Measurements from ENCODE around the gene LPAR3.

LPAR3 gene

GRCh38 chr1:84873366-84873765 is 19.6 kb downstream of the LPAR3 start:
- H3K4me3 ChIP-seq (ENCODE audit: low read length), result no peak overlapping the region
- no peaks in the 10 kb centered on the region for H3K4me1 ChIP-seq (ENCODE audit: control insufficient read depth, low read length)
- H3K27me3 ChIP-seq (ENCODE audit: control insufficient read depth, low read length), result peaks cover 13% of the 10 kb centered on the region
- H3F3A ChIP-seq (ENCODE audit: control insufficient read depth, insufficient read depth), result no peaks in the 10 kb centered on the region
- H3K9me2 ChIP-seq (replicated peaks; ENCODE audit: control insufficient read depth, low read length), result no peaks in the 10 kb centered on the region
- no peaks in the 10 kb centered on the region for H3K79me2 ChIP-seq (ENCODE audit: control insufficient read depth, low read length)
- H4K20me1 ChIP-seq (ENCODE audit: control insufficient read depth, insufficient read depth, low read depth, low read length), result no peaks in the 10 kb centered on the region
- no peak for TF ChIP-seq EZH2phosphoT487 (IDR thresholded peaks at IDR 0.05; ENCODE audit: borderline replicate concordance, low read length)
- TF ChIP-seq, protein P1, sequence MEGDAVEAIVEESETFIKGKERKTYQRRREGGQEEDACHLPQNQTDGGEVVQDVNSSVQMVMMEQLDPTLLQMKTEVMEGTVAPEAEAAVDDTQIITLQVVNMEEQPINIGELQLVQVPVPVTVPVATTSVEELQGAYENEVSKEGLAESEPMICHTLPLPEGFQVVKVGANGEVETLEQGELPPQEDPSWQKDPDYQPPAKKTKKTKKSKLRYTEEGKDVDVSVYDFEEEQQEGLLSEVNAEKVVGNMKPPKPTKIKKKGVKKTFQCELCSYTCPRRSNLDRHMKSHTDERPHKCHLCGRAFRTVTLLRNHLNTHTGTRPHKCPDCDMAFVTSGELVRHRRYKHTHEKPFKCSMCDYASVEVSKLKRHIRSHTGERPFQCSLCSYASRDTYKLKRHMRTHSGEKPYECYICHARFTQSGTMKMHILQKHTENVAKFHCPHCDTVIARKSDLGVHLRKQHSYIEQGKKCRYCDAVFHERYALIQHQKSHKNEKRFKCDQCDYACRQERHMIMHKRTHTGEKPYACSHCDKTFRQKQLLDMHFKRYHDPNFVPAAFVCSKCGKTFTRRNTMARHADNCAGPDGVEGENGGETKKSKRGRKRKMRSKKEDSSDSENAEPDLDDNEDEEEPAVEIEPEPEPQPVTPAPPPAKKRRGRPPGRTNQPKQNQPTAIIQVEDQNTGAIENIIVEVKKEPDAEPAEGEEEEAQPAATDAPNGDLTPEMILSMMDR (IDR thresholded peaks at IDR 0.05; ENCODE audit: low read depth, low read length, poor library complexity, severe bottlenecking), result no peak
- H3K36me3 ChIP-seq (ENCODE audit: control insufficient read depth, low read length), result no peaks in the 10 kb centered on the region
- H3K4me2 ChIP-seq (ENCODE audit: low read length), result no peak overlapping the region
- H3K27ac ChIP-seq (ENCODE audit: low read depth, low read length), result no peak overlapping the region
- H3K9me3 ChIP-seq (ENCODE audit: control insufficient read depth, insufficient read depth, low read length), result no peaks in the 10 kb centered on the region

DNA sequence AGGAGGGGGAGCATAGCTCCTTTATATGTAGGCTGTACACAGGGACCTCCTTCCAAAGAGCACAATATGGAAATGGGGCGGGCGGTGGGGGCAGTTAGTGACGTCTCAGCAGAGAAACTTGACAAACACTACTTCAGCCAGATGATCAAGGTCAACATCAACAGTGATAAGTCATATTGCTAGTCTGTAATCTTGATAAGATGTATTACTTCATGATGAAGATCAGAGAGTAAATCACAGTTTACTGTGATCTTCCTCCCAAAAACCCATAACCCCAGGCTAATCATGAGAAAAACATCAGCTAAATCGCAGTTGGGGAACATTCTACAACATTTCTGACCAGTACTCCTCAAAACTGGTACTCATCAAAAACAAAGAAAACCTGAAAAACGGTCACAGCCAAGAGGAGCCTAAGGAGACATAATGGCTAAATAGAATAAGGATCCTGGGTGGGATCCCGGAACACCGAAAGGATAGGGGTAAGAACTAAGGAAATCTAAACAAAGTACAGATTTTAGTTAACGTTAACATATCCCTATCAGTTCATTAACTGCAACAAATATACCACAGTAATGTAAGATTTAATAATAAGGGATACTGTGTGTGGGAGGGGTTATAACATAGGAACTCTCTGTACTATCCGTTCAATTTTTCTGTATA is 20.2 kb downstream of the LPAR3 start:
- no peak overlapping the region for H3K4me2 ChIP-seq (ENCODE audit: low read length)
- TF ChIP-seq, protein P1 (IDR thresholded peaks at IDR 0.05; ENCODE audit: low read depth, low read length, poor library complexity, severe bottlenecking), result no peak
- TF ChIP-seq EZH2phosphoT487 (IDR thresholded peaks at IDR 0.05; ENCODE audit: borderline replicate concordance, low read length), result no peak
- no peak overlapping the region for H3K27ac ChIP-seq (ENCODE audit: low read depth, low read length)
- no peaks in the 10 kb centered on the region for H4K20me1 ChIP-seq (ENCODE audit: control insufficient read depth, insufficient read depth, low read depth, low read length)
- no peaks in the 10 kb centered on the region for H3K4me1 ChIP-seq (ENCODE audit: control insufficient read depth, low read length)
- H3K27me3 ChIP-seq (ENCODE audit: control insufficient read depth, low read length), result peaks cover 13% of the 10 kb centered on the region
- no peaks in the 10 kb centered on the region for H3K9me3 ChIP-seq (ENCODE audit: control insufficient read depth, insufficient read depth, low read length)
- no peaks in the 10 kb centered on the region for H3K36me3 ChIP-seq (ENCODE audit: control insufficient read depth, low read length)
- H3K79me2 ChIP-seq (ENCODE audit: control insufficient read depth, low read length), result no peaks in the 10 kb centered on the region
- no peaks in the 10 kb centered on the region for H3F3A ChIP-seq (ENCODE audit: control insufficient read depth, insufficient read depth)
- no peaks in the 10 kb centered on the region for H3K9me2 ChIP-seq (replicated peaks; ENCODE audit: control insufficient read depth, low read length)
- no peak overlapping the region for H3K4me3 ChIP-seq (ENCODE audit: low read length)

DNA sequence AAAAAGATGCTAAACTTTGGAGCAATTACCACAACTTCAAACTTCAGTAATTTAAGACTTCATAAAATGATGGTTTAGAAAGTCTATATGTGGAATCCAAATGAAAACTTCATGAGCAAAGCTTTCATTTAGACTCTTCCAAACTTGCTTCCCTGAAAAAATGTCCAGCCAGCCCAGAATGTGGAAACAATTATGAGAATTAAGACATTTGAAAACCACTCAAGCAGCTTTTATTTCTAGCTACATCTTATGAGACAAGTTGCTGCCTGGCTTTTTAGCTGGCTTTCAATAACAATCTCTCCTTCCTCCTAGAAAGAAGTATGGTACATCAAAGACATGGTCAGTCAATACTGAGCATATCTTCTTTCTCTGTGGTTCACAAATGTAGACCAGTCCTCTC is 21.8 kb downstream of the LPAR3 start:
- H3K36me3 ChIP-seq (ENCODE audit: control insufficient read depth, low read length), result no peaks in the 10 kb centered on the region
- H3K9me2 ChIP-seq (replicated peaks; ENCODE audit: control insufficient read depth, low read length), result no peaks in the 10 kb centered on the region
- H3K4me3 ChIP-seq (ENCODE audit: low read length), result no peak overlapping the region
- H4K20me1 ChIP-seq (ENCODE audit: control insufficient read depth, insufficient read depth, low read depth, low read length), result no peaks in the 10 kb centered on the region
- H3K27ac ChIP-seq (ENCODE audit: low read depth, low read length), result no peak overlapping the region
- no peak overlapping the region for H3K4me2 ChIP-seq (ENCODE audit: low read length)
- peaks cover 13% of the 10 kb centered on the region for H3K27me3 ChIP-seq (ENCODE audit: control insufficient read depth, low read length)
- no peak for TF ChIP-seq EZH2phosphoT487 (IDR thresholded peaks at IDR 0.05; ENCODE audit: borderline replicate concordance, low read length)
- TF ChIP-seq, protein P1 (IDR thresholded peaks at IDR 0.05; ENCODE audit: low read depth, low read length, poor library complexity, severe bottlenecking), result no peak
- no peaks in the 10 kb centered on the region for H3K4me1 ChIP-seq (ENCODE audit: control insufficient read depth, low read length)
- no peaks in the 10 kb centered on the region for H3F3A ChIP-seq (ENCODE audit: control insufficient read depth, insufficient read depth)
- H3K9me3 ChIP-seq (ENCODE audit: control insufficient read depth, insufficient read depth, low read length), result no peaks in the 10 kb centered on the region
- no peaks in the 10 kb centered on the region for H3K79me2 ChIP-seq (ENCODE audit: control insufficient read depth, low read length)

Measured in DOHH2 (cell line).